CD4-positive, alpha-beta T cell (primary cell): ENCODE measurements around the gene BACE2. TPM values are rescaled to one million over a fixed set of nuclear protein-coding genes. Genes with fewer than 3 reads are reported as not detected.

Experiments
- ATAC-seq: fragments of 200-7000 bp; cut with Tn5 transposase; one replicate; pipeline ENCODE4 v1.10.0; 2022; ENCODE audit warnings: mild to moderate bottlenecking; ENCODE audit not compliant: poor library complexity
- CTCF ChIA-PET: fragments of 350-600 bp; sonication (Branson Sonifier 250); formaldehyde crosslinking; loops from one replicate; lab custom pipeline; 2021; ENCODE audit warnings: antibody characterized with exemption, inconsistent platforms; lab: Charles Lee
- POLR2A ChIA-PET: fragments of 350-600 bp; sonication (Branson Sonifier 250); formaldehyde crosslinking; loops from one replicate; lab custom pipeline; 2021; ENCODE audit warnings: antibody characterized with exemption, inconsistent platforms; lab: Charles Lee
- DNase-seq, 14 experiments: peaks; one replicate each; pipeline ENCODE4 v3.0.0-alpha.2; 2013 to 2020; ENCODE audit warnings: mixed read lengths in 2 of 14
- H3K27ac ChIP-seq, 2 donors: one replicate each; pipeline versions ENCODE4 v1.5.1 to v1.7.0; 2013; ENCODE audit warnings: low read length in 2 of 2, low read depth in 1 of 2, mild to moderate bottlenecking in 1 of 2
- H3K27me3 ChIP-seq, 2 experiments: 1 replicate in 1 of 2; 2 replicates in 1 of 2; pipeline versions ENCODE4 v1.6.1 to v1.7.0; 2013; ENCODE audit warnings: low read length in 2 of 2, control low read depth in 1 of 2, mild to moderate bottlenecking in 1 of 2, moderate library complexity in 1 of 2; ENCODE audit not compliant: insufficient read depth in 2 of 2, control insufficient read depth in 1 of 2
- H3K36me3 ChIP-seq: one replicate; pipeline ENCODE4 v1.6.1; 2013; ENCODE audit warnings: low read length, control low read depth; ENCODE audit not compliant: insufficient read depth
- H3K4me1 ChIP-seq: one replicate; pipeline ENCODE4 v1.6.1; 2013; ENCODE audit warnings: low read length, control low read depth; ENCODE audit not compliant: insufficient read depth
- H3K4me3 ChIP-seq: one replicate; pipeline ENCODE4 v1.5.1; 2013; ENCODE audit warnings: mild to moderate bottlenecking, low read length, moderate library complexity
- H3K9me3 ChIP-seq, 2 experiments: 1 replicate in 1 of 2; 2 replicates in 1 of 2; pipeline versions ENCODE4 v1.6.1 to v1.7.0; 2013; ENCODE audit warnings: low read length in 2 of 2, mild to moderate bottlenecking in 2 of 2, control low read depth in 1 of 2, moderate library complexity in 1 of 2; ENCODE audit not compliant: control insufficient read depth in 1 of 2, insufficient read depth in 1 of 2
- H3K27ac Mint-ChIP-seq: one replicate; pipeline ENCODE4 v1.8.0; 2020; ENCODE audit warnings: mixed read lengths
- H3K27me3 Mint-ChIP-seq: one replicate; pipeline ENCODE4 v1.8.0; 2021; ENCODE audit warnings: mixed read lengths
- H3K36me3 Mint-ChIP-seq: one replicate; pipeline ENCODE4 v1.8.0; 2021; ENCODE audit warnings: low read depth, mixed read lengths
- H3K4me1 Mint-ChIP-seq: one replicate; pipeline ENCODE4 v1.8.0; 2021; ENCODE audit warnings: low read depth, mixed read lengths
- H3K4me3 Mint-ChIP-seq: one replicate; pipeline ENCODE4 v1.8.0; 2020; ENCODE audit warnings: mild to moderate bottlenecking, mixed read lengths
- H3K9me3 Mint-ChIP-seq: one replicate; pipeline ENCODE4 v1.8.0; 2020; ENCODE audit warnings: mixed read lengths
- intact Hi-C, 2 experiments: fragments of 100-400 bp; cut with DNase I in 1 of 2; cut with micrococcal nuclease in 1 of 2; formaldehyde crosslinking; loops; one replicate each; pipeline versions ENCODE4 v1.15.1 to v1.9.0; 2023 to 2025; cut with DNase I, micrococcal nuclease
- total RNA-seq, 174 experiments: library from RNA in 2 of 174; stranded (reverse) in 2 of 174; gene quantifications; one replicate each; pipeline ENCODE4 v1.2.3 and lab custom pipeline; 2021 to 2026
- TF ChIP-seq, protein P1 (sequence below): fragments of 200-600 bp; IDR thresholded peaks from one replicate; pipeline ENCODE4 v1.8.0; 2022; ENCODE audit warnings: antibody characterized with exemption, mild to moderate bottlenecking

The BACE2 gene
- total RNA-seq, 2 experiments from 2014 or later, result 0.16 TPM; not detected in 1

DNA sequence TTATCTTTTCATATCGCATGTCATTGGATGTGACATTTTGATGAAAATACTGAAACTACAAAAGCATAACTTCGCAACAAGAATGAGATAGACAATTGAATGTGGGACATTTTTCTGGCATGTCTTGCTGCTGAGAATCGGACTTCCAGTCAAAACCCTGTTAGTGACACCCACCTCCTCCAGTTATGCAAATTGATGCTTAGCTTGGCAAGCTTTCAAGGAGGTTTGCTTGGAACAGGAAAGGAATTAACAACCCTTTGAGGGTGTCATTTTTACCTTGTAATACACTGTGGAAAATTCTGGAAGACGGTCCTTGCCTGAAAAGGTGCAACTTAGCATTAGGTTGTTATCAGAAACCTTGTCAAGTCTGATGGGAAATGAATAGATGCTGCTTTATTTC lies 109.9 kb downstream of the BACE2 start:
- intact Hi-C loops, result no loop called here
- Histone ChIP-seq H3K27ac (no peak overlapping the region), H3K27me3 (peaks cover 0 to 2% of the 10 kb centered on the region in 2 experiments), H3K9me3 (no peaks in the 10 kb centered on the region), H3K4me3 (no peak overlapping the region), H3K4me1 (no peaks in the 10 kb centered on the region), H3K36me3 (no peaks in the 10 kb centered on the region)
- peaks cover 51% of the 10 kb centered on the region for H3K27me3 Mint-ChIP-seq
- CTCF ChIA-PET, result no interaction called here
- DNase-seq (no peak), ATAC-seq (no peak)
- no peak overlapping the region for H3K27ac Mint-ChIP-seq
- no peaks in the 10 kb centered on the region for H3K36me3 Mint-ChIP-seq
- POLR2A ChIA-PET, result no interaction called here
- no peaks in the 10 kb centered on the region for H3K4me1 Mint-ChIP-seq
- TF ChIP-seq, protein P1, sequence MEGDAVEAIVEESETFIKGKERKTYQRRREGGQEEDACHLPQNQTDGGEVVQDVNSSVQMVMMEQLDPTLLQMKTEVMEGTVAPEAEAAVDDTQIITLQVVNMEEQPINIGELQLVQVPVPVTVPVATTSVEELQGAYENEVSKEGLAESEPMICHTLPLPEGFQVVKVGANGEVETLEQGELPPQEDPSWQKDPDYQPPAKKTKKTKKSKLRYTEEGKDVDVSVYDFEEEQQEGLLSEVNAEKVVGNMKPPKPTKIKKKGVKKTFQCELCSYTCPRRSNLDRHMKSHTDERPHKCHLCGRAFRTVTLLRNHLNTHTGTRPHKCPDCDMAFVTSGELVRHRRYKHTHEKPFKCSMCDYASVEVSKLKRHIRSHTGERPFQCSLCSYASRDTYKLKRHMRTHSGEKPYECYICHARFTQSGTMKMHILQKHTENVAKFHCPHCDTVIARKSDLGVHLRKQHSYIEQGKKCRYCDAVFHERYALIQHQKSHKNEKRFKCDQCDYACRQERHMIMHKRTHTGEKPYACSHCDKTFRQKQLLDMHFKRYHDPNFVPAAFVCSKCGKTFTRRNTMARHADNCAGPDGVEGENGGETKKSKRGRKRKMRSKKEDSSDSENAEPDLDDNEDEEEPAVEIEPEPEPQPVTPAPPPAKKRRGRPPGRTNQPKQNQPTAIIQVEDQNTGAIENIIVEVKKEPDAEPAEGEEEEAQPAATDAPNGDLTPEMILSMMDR, result no peak
- no peaks in the 10 kb centered on the region for H3K9me3 Mint-ChIP-seq
- H3K4me3 Mint-ChIP-seq, result no peak overlapping the region

DNA sequence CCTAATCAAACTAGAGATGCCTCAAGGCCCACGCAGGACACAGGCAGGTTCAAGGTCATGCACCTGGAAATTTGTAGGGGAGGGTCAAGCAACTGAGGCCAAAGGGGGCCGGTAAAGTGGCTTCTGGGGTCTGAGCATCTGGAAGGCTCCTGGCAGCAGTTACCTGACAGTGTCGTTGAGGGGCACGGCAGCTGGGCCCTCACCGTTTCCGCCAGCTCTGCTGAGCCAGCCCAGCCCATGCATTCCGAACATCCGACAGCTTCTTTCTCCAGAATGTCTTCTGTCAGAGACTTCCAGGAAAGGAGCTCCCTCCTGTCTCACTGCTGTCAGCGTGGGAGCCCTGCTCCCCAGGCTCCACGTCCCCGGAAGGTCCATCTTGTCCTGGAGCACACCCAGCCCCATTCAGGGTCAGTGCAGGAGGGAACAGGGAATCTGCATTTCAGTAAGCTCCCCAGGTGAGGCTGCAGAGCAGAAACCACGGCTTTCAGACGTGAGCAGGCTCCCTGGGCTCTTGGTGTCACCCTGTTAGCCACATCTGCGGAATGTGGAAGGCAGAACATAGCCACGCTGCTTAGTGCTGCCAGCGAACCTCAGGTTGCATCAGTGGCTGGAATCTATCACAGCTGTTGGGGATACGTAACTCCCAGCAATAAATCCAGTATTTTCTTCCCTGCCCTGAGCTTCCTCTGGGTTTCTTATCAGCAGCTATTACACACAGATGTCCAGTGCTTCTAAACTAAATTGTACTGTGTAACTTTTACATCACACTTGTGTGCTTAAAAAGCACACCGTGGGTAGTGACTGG lies 112.4 kb downstream of the BACE2 start:
- ATAC-seq, result no peak
- Mint-ChIP-seq H3K27ac (no peak overlapping the region), H3K4me1 (no peaks in the 10 kb centered on the region), H3K36me3 (no peaks in the 10 kb centered on the region), H3K27me3 (peaks cover 57% of the 10 kb centered on the region), H3K4me3 (no peak overlapping the region), H3K9me3 (no peaks in the 10 kb centered on the region)
- intact Hi-C loops, result loop anchor here in 1 of 2 experiments (5.0 kb wide), 2 partner anchors 92 to 837 kb away; no protein-coding TSS in a partner anchor
- Histone ChIP-seq H3K27ac (no peak overlapping the region), H3K4me3 (no peak overlapping the region), H3K36me3 (no peaks in the 10 kb centered on the region), H3K27me3 (no peaks in the 10 kb centered on the region), H3K4me1 (no peaks in the 10 kb centered on the region), H3K9me3 (no peaks in the 10 kb centered on the region)
- POLR2A ChIA-PET, result no interaction called here
- DNase-seq, result no peak
- TF ChIP-seq, protein P1, result no peak
- CTCF ChIA-PET, result interaction anchor here (2.0 kb wide), 1 partner anchor 180 kb away, joined by 6 read pairs; no protein-coding TSS in a partner anchor

DNA sequence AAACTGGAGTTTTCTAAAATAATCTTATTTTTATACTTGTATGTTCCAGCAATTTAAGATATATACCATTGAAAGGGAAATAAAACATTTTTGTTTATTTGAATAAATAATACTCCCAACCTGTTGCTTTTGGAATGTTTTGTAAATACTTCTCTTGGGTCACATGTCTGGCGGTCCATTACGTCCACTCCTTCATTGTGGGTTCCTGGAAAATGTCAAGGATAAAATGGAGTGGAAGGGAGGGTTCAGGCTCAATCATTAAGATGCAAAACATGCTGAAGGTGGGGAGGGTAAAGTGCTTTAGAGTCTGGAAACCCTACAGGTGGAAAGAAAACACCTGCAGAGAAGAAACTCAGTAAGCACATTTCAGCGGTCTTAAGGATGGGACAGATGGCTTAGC lies 114.5 kb downstream of the BACE2 start:
- no peak overlapping the region for H3K4me3 ChIP-seq
- ATAC-seq (no peak), DNase-seq (no peak)
- POLR2A ChIA-PET, result interaction anchor here (0.9 to 2.3 kb wide), 5 partner anchors 80 to 535 kb away, joined by 5 to 19 read pairs (median 11); partner anchors contain the start of genes MX1 and MX2
- Mint-ChIP-seq H3K9me3 (no peaks in the 10 kb centered on the region), H3K36me3 (no peaks in the 10 kb centered on the region), H3K4me1 (no peaks in the 10 kb centered on the region), H3K4me3 (no peak overlapping the region), H3K27me3 (peaks cover 41% of the 10 kb centered on the region), H3K27ac (no peak overlapping the region)
- H3K27me3 ChIP-seq, result no peaks in the 10 kb centered on the region
- no peaks in the 10 kb centered on the region for H3K36me3 ChIP-seq
- CTCF ChIA-PET, result interaction anchor here (0.9 to 2.7 kb wide), 10 partner anchors 11 to 835 kb away, joined by 3 to 73 read pairs (median 6); partner anchors contain the start of gene MX1
- intact Hi-C loops, result loop anchor here in 1 of 2 experiments (5.0 kb wide), 2 partner anchors 90 to 835 kb away; no protein-coding TSS in a partner anchor
- no peaks in the 10 kb centered on the region for H3K4me1 ChIP-seq
- no peaks in the 10 kb centered on the region for H3K9me3 ChIP-seq
- TF ChIP-seq, protein P1, result no peak
- H3K27ac ChIP-seq, result no peak overlapping the region
